Breast epithelium (tissue), 4 donors: ENCODE data around the gene ANGPT4. TPM values are rescaled to one million over a fixed set of nuclear protein-coding genes. Genes with fewer than 3 reads are reported as not detected.

Experiments used
- DNase-seq, 2 donors: peaks; one replicate each; pipeline ENCODE4 v3.0.0-alpha.2; 2019; ENCODE audit warnings: low spot score in 2 of 2
- H3K27ac ChIP-seq, 2 donors: fragments of 200-600 bp; sonication (generic) in 1 of 2; one replicate each; pipeline ENCODE4 v1.5.1; 2016 to 2019; ENCODE audit warnings: mild to moderate bottlenecking in 1 of 2
- H3K27me3 ChIP-seq, 2 donors: fragments of 200-600 bp; sonication (generic) in 1 of 2; one replicate each; pipeline versions ENCODE4 v1.5.1 to v1.6.0; 2017 to 2019; ENCODE audit warnings: control low read depth in 1 of 2, mild to moderate bottlenecking in 1 of 2
- H3K36me3 ChIP-seq: fragments of 200-600 bp; one replicate; pipeline ENCODE4 v1.5.1; 2019
- H3K4me1 ChIP-seq, 2 donors: fragments of 200-600 bp; sonication (generic); one replicate each; pipeline ENCODE4 v1.5.1; 2016 to 2019; ENCODE audit warnings: control low read depth in 1 of 2
- H3K4me3 ChIP-seq, 3 donors: fragments of 200-600 bp; sonication (generic); 1 replicate in 2 of 3; 2 replicates in 1 of 3; pipeline ENCODE4 v1.5.1; 2016 to 2019; ENCODE audit warnings: mild to moderate bottlenecking in 3 of 3, moderate library complexity in 2 of 3
- H3K9me3 ChIP-seq, 2 donors: fragments of 200-600 bp; sonication (generic) in 1 of 2; one replicate each; pipeline ENCODE4 v1.5.1; 2016 to 2019; ENCODE audit warnings: control low read depth in 1 of 2
- POLR2A ChIP-seq: fragments of 450-650 bp; IDR thresholded peaks from one replicate; pipeline ENCODE4 v1.6.1; 2016; ENCODE audit warnings: antibody characterized with exemption, mild to moderate bottlenecking, moderate library complexity
- POLR2AphosphoS5 ChIP-seq, 3 donors: sonication (generic); formaldehyde crosslinking; IDR thresholded peaks; one replicate each; pipeline ENCODE4 v1.6.1; 2017; ENCODE audit warnings: antibody characterized with exemption in 3 of 3
- intact Hi-C: fragments of 100-400 bp; cut with DNase I; formaldehyde crosslinking; loops from one replicate; pipeline ENCODE4 v1.15.1; 2023; ENCODE audit warnings: low total_unique reads
- total RNA-seq, 3 donors: library from RNA; depleted of rRNA; stranded (reverse); fragments of >200 nt; gene quantifications; one replicate each; pipeline ENCODE4 v1.1.0, GENCODE V29; 2016
- TF ChIP-seq, protein P1 (sequence below), 3 donors: fragments of 450-650 bp; IDR thresholded peaks; one replicate each; pipeline ENCODE4 v1.5.1; 2016 to 2017; ENCODE audit warnings: antibody characterized with exemption in 3 of 3, mild to moderate bottlenecking in 3 of 3, moderate library complexity in 3 of 3

Gene ANGPT4
- total RNA-seq, 3 donors from 2014 or later = 0.66 to 18.4 (median 1.0) TPM

DNA sequence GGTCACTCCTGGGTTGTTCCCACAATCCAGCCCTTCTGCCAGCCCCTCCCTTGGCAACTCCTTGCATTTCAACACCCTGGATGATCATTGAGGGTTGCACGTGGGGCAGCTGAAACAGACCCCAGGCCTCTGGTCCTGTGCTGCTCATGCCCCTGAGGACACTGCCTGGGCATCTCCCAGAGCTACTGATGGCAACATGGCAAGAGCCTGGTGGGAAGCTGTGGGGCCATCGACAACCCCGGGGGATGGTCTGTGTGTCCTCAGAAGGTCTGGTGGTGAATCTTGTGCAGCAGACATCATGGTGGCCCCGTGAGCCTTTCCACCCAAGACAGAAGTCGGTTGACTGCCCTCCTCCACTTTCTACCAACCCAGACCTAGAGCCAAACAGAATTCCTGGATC is 4.9 kb upstream of the ANGPT4 start:
- no peak for TF ChIP-seq POLR2A
- TF ChIP-seq, protein P1, sequence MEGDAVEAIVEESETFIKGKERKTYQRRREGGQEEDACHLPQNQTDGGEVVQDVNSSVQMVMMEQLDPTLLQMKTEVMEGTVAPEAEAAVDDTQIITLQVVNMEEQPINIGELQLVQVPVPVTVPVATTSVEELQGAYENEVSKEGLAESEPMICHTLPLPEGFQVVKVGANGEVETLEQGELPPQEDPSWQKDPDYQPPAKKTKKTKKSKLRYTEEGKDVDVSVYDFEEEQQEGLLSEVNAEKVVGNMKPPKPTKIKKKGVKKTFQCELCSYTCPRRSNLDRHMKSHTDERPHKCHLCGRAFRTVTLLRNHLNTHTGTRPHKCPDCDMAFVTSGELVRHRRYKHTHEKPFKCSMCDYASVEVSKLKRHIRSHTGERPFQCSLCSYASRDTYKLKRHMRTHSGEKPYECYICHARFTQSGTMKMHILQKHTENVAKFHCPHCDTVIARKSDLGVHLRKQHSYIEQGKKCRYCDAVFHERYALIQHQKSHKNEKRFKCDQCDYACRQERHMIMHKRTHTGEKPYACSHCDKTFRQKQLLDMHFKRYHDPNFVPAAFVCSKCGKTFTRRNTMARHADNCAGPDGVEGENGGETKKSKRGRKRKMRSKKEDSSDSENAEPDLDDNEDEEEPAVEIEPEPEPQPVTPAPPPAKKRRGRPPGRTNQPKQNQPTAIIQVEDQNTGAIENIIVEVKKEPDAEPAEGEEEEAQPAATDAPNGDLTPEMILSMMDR (IDR thresholded peaks at IDR 0.05) = no peak
- TF ChIP-seq POLR2AphosphoS5 (IDR thresholded peaks at IDR 0.05) = no peak
- intact Hi-C loops = no loop called here
- no peaks in the 10 kb centered on the region for H3K9me3 ChIP-seq
- no peak overlapping the region for H3K27ac ChIP-seq
- DNase-seq = no peak
- no peaks in the 10 kb centered on the region for H3K27me3 ChIP-seq
- no peak overlapping the region for H3K4me3 ChIP-seq
- no peaks in the 10 kb centered on the region for H3K4me1 ChIP-seq
- H3K36me3 ChIP-seq = no peaks in the 10 kb centered on the region

DNA sequence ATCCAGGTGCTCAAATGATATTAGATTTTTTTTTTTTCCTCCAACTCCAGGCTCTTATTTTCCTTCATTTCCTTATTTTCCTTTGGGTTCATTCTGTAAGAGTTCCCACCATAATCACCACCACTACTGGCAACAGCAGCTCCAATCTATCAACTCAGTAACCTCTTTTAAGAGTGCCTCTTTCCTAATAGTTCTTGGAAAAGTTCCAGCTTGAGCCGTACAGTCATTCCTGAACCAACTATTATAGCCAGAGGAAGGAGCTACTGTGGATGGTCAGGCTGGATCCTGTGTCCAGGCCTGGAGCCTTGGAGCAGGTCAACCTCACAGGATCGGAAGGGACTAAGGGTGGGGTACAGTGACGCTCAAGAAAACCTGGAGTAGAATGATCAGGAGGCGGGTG is 4.2 kb upstream of the ANGPT4 start:
- TF ChIP-seq, protein P1 (IDR thresholded peaks at IDR 0.05) = no peak
- TF ChIP-seq POLR2A = no peak
- no peak for TF ChIP-seq POLR2AphosphoS5 (IDR thresholded peaks at IDR 0.05)
- DNase-seq = no peak
- intact Hi-C loops = no loop called here

DNA sequence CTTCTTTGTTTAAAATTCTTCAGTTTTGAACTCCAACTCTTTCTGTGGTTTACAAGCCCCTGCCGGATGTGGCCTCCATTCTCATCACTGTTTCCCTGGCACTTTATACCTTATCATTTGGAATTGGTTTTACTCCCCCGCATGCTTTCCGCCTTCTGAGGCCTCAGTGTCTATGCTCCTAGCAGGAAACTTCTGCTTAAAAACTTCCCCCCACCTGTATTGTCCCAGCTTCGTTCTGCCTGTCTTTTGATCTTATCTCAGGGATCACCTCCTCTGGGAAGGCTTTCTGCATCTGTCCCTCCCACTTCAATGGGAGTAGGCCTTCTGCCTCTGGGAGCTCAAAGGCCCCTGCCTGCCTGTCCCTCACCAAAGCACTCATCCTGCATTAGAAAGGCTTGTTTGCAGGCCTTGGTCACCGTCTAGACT is 3.4 kb upstream of the ANGPT4 start:
- H3K36me3 ChIP-seq = no peaks in the 10 kb centered on the region
- no peak for DNase-seq
- no peak for TF ChIP-seq POLR2AphosphoS5 (IDR thresholded peaks at IDR 0.05)
- TF ChIP-seq, protein P1 (IDR thresholded peaks at IDR 0.05) = no peak
- no peak for TF ChIP-seq POLR2A
- no peak overlapping the region for H3K27ac ChIP-seq
- no peak overlapping the region for H3K4me3 ChIP-seq
- intact Hi-C loops = no loop called here
- H3K4me1 ChIP-seq = no peaks in the 10 kb centered on the region
- H3K9me3 ChIP-seq = no peaks in the 10 kb centered on the region
- H3K27me3 ChIP-seq = peaks cover 0 to under 1% of the 10 kb centered on the region in 2 donors

More for the DNA sequence above, 4.2 kb upstream of the ANGPT4 start:
- H3K4me3 ChIP-seq = no peak overlapping the region
- no peaks in the 10 kb centered on the region for H3K36me3 ChIP-seq
- no peaks in the 10 kb centered on the region for H3K4me1 ChIP-seq
- H3K27ac ChIP-seq = no peak overlapping the region
- no peaks in the 10 kb centered on the region for H3K27me3 ChIP-seq
- H3K9me3 ChIP-seq = no peaks in the 10 kb centered on the region

DNA sequence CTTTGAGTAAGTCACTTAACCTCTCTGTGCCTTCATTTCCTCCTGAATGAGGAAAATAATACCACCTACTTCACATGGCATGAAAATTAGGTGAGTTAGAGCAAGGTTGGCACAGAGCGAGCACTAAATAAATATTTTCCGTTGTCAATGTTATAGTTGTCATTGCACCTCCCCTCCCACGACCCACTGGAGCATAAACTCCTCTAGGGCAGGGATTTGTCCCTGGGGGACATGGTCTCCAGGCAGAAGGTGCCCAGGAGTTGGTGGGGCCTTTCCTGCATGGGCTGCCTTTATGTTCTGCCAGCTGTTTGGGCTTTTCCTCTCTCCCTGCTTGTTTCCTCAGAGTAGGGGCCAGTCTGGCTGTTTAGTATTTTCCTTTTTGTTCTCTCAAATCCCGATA is 1.3 kb upstream of the ANGPT4 start:
- Histone ChIP-seq H3K4me3 (no peak overlapping the region), H3K4me1 (no peaks in the 10 kb centered on the region), H3K9me3 (no peaks in the 10 kb centered on the region), H3K36me3 (no peaks in the 10 kb centered on the region), H3K27me3 (peaks cover 0 to 12% of the 10 kb centered on the region in 2 donors), H3K27ac (no peak overlapping the region)
- intact Hi-C loops = no loop called here
- TF ChIP-seq POLR2AphosphoS5 (IDR thresholded peaks at IDR 0.05) (no peak), POLR2A (no peak)
- TF ChIP-seq, protein P1 (IDR thresholded peaks at IDR 0.05) = no peak
- DNase-seq = no peak

DNA sequence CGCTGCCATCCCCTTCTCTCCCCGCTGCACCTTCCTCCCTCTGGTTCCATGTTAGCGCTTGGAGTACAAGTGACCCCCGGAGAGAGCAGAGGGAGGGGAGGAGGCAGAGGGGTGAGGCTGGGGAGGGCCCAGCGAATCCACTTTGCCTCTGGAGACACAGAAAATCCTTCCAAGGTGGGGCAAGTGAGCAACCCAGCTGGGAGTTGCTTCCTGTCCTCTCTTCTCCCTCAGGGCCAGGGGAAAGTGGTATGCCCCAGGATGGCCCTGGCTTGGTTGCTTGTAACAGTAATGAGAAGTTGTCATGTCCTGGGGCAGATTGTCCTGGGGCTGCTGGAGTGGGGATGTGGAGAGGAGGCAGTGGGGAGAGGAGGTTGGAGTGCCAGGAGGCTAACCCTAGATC is 691 bp upstream of the ANGPT4 start:
- no peak for TF ChIP-seq POLR2AphosphoS5 (IDR thresholded peaks at IDR 0.05)
- TF ChIP-seq, protein P1 (IDR thresholded peaks at IDR 0.05) = no peak
- TF ChIP-seq POLR2A = no peak
- peaks cover 0 to 12% of the 10 kb centered on the region in 2 donors for H3K27me3 ChIP-seq
- no peak for DNase-seq

More for the DNA sequence above, 691 bp upstream of the ANGPT4 start:
- H3K9me3 ChIP-seq = no peaks in the 10 kb centered on the region
- H3K4me3 ChIP-seq = no peak overlapping the region
- intact Hi-C loops = loop anchor here (1.0 kb wide), 1 partner anchor 19 kb away; no protein-coding TSS in a partner anchor
- H3K36me3 ChIP-seq = no peaks in the 10 kb centered on the region
- H3K27ac ChIP-seq = no peak overlapping the region
- H3K4me1 ChIP-seq = no peaks in the 10 kb centered on the region
